HL-60 (cell line): Measurements from ENCODE around the gene FNIP1.

Experiments
- DNase-seq, 2 experiments: peaks; one replicate each; pipeline ENCODE4 v3.0.0-alpha.2; 2010 to 2020; ENCODE audit warnings: low read depth in 1 of 2, low spot score in 1 of 2
- H3K27ac ChIP-seq: fragments of 250-450 bp; sonication (Bioruptor Pico); replicated peaks from 2 replicates; pipeline ENCODE4 v1.5.1; 2020; ENCODE audit warnings: mild to moderate bottlenecking, moderate library complexity
- H3K27me3 ChIP-seq: fragments of 250-450 bp; sonication (Bioruptor Pico); 2 replicates; pipeline ENCODE4 v1.5.1; 2021; ENCODE audit warnings: mild to moderate bottlenecking, moderate library complexity; ENCODE audit not compliant: insufficient read depth, poor library complexity, severe bottlenecking
- H3K4me3 ChIP-seq: replicated peaks from 2 replicates; pipeline ENCODE4 v1.5.1; 2011; ENCODE audit warnings: mild to moderate bottlenecking, control low read depth, low read length; ENCODE audit not compliant: insufficient read depth
- GABPA ChIP-seq: IDR thresholded peaks from 2 replicates; pipeline ENCODE4 v1.6.1; 2012; ENCODE audit warnings: low read depth
- POLR2AphosphoS5 ChIP-seq: IDR thresholded peaks from 2 replicates; pipeline ENCODE4 v1.6.1; 2012; ENCODE audit warnings: low read depth
- REST ChIP-seq: IDR thresholded peaks from 2 replicates; pipeline ENCODE4 v1.6.1; 2012; ENCODE audit warnings: low read depth; ENCODE audit not compliant: insufficient replicate concordance
- SPI1 ChIP-seq: IDR thresholded peaks from 2 replicates; pipeline ENCODE4 v1.6.1; 2012; ENCODE audit warnings: low read depth, mild to moderate bottlenecking, borderline replicate concordance
- TF ChIP-seq, protein P1 (sequence below): IDR thresholded peaks from one replicate; pipeline ENCODE4 v1.5.1; 2011; ENCODE audit warnings: low read length, control low read depth, inconsistent platforms; ENCODE audit not compliant: insufficient read depth

FNIP1 gene

DNA sequence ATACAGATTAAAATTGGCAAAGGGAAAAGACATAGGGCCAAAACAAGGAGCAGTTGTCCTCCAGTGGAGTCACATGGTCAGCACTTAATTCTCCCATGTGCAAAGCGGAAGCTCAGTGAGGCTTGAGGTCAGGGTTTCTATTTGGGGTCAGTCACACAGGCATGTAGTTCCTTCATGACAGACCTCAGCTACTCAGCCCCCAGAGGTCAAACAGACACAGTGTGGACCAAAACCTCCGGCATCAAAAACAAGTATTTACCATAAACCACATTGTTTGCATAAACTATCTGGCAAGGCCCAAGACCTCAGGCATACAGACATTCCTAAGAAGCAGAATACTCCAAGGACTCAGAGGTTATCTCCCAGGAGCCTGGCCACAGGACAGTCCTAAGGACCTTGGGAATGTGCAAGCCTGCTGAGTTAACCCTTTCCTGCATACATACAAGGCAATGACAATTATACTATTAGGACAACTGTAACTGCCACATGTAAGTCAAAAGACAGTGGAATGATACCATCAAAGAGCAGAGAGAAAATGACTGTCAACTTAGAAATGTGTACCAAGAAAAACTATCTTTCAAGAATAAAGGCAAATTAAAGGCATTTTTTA is 28.7 kb upstream of the FNIP1 start:
- TF ChIP-seq GABPA: no peak
- TF ChIP-seq POLR2AphosphoS5: no peak
- TF ChIP-seq, protein P1, sequence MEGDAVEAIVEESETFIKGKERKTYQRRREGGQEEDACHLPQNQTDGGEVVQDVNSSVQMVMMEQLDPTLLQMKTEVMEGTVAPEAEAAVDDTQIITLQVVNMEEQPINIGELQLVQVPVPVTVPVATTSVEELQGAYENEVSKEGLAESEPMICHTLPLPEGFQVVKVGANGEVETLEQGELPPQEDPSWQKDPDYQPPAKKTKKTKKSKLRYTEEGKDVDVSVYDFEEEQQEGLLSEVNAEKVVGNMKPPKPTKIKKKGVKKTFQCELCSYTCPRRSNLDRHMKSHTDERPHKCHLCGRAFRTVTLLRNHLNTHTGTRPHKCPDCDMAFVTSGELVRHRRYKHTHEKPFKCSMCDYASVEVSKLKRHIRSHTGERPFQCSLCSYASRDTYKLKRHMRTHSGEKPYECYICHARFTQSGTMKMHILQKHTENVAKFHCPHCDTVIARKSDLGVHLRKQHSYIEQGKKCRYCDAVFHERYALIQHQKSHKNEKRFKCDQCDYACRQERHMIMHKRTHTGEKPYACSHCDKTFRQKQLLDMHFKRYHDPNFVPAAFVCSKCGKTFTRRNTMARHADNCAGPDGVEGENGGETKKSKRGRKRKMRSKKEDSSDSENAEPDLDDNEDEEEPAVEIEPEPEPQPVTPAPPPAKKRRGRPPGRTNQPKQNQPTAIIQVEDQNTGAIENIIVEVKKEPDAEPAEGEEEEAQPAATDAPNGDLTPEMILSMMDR: no peak
- no peak for TF ChIP-seq SPI1
- Histone ChIP-seq H3K27me3 (no peaks in the 10 kb centered on the region), H3K27ac (no peak overlapping the region), H3K4me3 (no peak overlapping the region)
- DNase-seq: no peak

DNA sequence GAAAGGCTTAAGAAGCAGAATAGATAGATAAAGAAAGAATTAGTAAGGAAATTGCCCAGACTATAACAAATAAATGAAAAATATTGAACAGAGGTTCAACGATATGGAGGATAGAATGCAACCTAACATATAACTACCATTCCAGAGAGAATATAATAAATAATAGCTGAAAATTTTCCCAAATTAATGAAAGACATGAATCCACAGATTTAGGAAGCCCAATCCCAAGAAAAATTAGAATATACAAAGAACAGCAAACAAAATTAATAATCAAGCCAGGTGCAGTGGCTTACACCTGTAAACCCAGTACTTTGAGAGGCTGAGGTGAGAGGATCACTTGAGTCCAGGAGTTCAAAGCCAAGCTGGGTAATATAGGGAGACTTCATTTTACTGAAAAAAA is 27.8 kb upstream of the FNIP1 start:
- Histone ChIP-seq H3K27ac (no peak overlapping the region), H3K27me3 (no peaks in the 10 kb centered on the region), H3K4me3 (no peak overlapping the region)
- TF ChIP-seq, protein P1: no peak
- TF ChIP-seq REST: no peak
- no peak for TF ChIP-seq POLR2AphosphoS5
- TF ChIP-seq GABPA: no peak
- no peak for TF ChIP-seq SPI1
- DNase-seq: no peak

GRCh38 chr5:131821221-131821620 is 24.4 kb upstream of the FNIP1 start:
- DNase-seq: no peak
- H3K27me3 ChIP-seq: no peaks in the 10 kb centered on the region
- no peak overlapping the region for H3K4me3 ChIP-seq
- no peak overlapping the region for H3K27ac ChIP-seq
- TF ChIP-seq SPI1: no peak
- no peak for TF ChIP-seq GABPA
- TF ChIP-seq POLR2AphosphoS5: no peak
- TF ChIP-seq REST: no peak
- TF ChIP-seq, protein P1: no peak
